Measurements from ENCODE around the gene IRF6. TPM values are rescaled to one million over a fixed set of nuclear protein-coding genes. Genes with fewer than 3 reads are reported as not detected.

IRF6 gene
- total and polyA plus RNA-seq, 2 experiments from 2014 or later, result 1.9 to 2.6 TPM

DNA sequence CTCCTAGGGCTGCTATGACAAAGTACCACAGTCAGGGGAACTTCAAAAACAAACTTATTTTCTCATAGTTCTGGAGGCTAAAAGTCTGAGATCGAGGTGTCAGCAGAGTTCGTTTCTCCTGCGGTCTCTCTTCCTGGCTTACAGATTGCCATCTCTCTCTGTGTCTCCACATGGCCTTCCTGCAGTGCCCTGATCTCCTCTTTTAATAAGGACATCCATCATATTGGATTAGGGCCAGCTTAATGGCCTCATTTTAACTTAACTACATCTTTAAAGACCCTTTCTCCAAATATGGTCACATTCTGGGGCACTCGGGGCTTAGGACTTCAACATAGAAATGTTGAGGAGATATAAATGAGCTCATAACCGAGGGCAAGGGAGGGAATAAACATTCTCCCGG, 33.8 kb downstream of the IRF6 start:
- H3K9me3 ChIP-seq (ENCODE audit: low read depth), result no peaks in the 10 kb centered on the region
- TF ChIP-seq, protein P1, sequence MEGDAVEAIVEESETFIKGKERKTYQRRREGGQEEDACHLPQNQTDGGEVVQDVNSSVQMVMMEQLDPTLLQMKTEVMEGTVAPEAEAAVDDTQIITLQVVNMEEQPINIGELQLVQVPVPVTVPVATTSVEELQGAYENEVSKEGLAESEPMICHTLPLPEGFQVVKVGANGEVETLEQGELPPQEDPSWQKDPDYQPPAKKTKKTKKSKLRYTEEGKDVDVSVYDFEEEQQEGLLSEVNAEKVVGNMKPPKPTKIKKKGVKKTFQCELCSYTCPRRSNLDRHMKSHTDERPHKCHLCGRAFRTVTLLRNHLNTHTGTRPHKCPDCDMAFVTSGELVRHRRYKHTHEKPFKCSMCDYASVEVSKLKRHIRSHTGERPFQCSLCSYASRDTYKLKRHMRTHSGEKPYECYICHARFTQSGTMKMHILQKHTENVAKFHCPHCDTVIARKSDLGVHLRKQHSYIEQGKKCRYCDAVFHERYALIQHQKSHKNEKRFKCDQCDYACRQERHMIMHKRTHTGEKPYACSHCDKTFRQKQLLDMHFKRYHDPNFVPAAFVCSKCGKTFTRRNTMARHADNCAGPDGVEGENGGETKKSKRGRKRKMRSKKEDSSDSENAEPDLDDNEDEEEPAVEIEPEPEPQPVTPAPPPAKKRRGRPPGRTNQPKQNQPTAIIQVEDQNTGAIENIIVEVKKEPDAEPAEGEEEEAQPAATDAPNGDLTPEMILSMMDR (IDR thresholded peaks at IDR 0.05; ENCODE audit: low read depth, low read length), result no peak
- DNase-seq (ENCODE audit: low read depth in 1 of 2, low spot score in 1 of 2), result no peak
- H3K36me3 ChIP-seq, result no peaks in the 10 kb centered on the region
- H3K27ac ChIP-seq, result no peak overlapping the region
- no peaks in the 10 kb centered on the region for H3K27me3 ChIP-seq
- peaks cover 15% of the 10 kb centered on the region for H3K4me1 ChIP-seq (ENCODE audit: low read depth)
- H3K4me3 ChIP-seq, result no peak overlapping the region

DNA sequence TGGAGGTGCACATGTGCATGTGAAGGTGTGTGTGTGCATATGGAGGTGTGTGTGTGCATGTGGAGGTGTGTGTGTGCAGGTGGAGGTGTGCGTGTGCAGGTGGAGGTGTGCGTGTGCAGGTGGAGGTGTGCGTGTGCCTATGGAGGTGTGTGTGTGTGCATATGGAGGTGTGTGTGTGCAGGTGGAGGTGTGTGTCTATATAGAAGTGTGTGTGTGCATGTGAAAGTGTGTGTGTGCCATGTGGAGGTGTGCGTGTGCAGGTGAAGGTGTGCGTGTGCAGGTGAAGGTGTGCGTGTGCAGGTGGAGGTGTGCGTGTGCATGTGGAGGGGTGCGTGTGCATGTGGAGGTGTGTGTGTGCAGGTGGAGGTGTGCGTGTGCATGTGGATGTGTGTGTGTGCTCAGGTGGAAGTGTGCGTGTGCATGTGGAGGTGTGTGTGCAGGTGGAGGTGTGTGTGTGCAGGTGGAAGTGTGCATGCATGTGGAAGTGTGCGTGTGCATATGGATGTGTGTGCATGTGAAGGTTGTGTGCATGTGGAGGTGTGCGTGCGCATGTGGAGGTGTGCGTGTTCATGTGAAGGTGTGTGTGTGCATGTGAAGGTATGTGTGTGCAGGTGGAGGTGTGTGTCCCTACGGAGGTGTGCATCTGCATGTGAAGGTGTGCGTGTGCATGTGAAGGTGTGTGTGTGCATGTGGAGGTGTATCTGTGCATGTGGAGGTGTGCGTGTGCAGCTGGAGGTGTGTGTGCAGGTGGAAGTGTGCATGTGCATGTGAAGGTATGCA, 35.1 kb downstream of the IRF6 start:
- Histone ChIP-seq H3K27me3 (no peaks in the 10 kb centered on the region), H3K9me3 (ENCODE audit: low read depth) (no peaks in the 10 kb centered on the region), H3K4me3 (no peak overlapping the region), H3K27ac (no peak overlapping the region), H3K4me1 (ENCODE audit: low read depth) (peaks cover 15% of the 10 kb centered on the region), H3K36me3 (no peaks in the 10 kb centered on the region)
- no peak for DNase-seq (ENCODE audit: low read depth in 1 of 2, low spot score in 1 of 2)
- TF ChIP-seq, protein P1 (IDR thresholded peaks at IDR 0.05; ENCODE audit: low read depth, low read length), result no peak

DNA sequence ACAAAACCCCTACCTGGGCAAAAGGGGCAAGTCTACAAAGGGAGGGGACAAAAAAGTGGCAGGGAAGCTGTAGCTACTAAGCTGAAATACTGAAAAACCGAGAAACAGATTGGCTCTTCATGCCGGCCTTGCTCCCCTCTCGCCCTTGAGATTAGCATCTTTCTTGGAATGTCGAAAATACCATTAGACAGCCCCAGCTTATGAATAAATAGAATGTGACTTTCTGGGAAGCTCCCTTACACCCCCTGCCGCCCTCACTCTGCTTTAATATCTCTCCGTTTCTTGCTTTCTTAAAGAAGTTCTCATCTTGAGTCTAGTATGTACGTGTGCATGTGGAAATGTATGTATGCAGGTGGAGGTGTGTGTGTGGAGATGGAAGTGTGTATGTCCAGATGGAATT, 36.0 kb downstream of the IRF6 start:
- peak in 1 of 2 donors; percentile 56 for DNase-seq (ENCODE audit: low read depth in 1 of 2, low spot score in 1 of 2)
- Histone ChIP-seq H3K9me3 (ENCODE audit: low read depth) (no peaks in the 10 kb centered on the region), H3K4me1 (ENCODE audit: low read depth) (peaks cover 15% of the 10 kb centered on the region), H3K27me3 (no peaks in the 10 kb centered on the region), H3K36me3 (no peaks in the 10 kb centered on the region), H3K4me3 (no peak overlapping the region), H3K27ac (peak overlapping the region; percentile 91)
- TF ChIP-seq, protein P1 (IDR thresholded peaks at IDR 0.05; ENCODE audit: low read depth, low read length), result no peak

DNA sequence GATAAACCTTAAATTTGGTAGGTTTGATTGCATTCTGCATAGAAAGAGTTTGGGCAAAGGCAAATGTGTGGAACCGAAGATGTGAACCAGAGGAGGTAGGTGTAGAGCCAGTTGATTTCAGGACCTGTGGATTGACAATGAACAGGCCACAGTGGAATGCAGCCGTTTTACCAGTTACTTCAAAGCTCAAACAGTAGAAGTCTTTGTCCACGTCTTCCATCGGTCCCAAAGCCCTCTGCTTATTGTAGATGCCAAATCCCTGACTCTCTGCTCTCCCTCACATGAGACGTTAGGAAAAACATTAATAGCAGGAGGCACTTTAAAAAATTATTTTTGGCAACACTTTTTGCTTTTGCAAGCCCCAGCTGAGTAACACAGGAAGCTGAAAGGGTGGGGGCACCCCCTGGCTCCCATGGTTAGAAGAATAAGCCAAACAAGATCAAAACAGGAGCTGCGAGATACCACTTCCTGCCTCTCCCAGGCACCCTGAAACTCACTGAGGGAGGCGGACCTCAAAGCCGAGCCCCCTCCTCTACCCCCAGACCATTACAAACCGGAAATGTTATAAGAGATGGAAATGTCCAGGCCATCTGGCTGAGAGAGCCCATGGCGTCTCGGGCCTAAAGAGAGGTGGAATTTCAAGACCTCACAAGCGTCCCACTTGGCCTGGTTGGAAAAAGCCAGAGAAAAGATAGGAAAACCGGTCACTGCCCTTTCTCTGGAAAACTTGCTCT, 36.6 kb downstream of the IRF6 start:
- no peaks in the 10 kb centered on the region for H3K36me3 ChIP-seq
- no peak overlapping the region for H3K4me3 ChIP-seq
- H3K4me1 ChIP-seq (ENCODE audit: low read depth), result peaks cover 15% of the 10 kb centered on the region
- TF ChIP-seq, protein P1 (IDR thresholded peaks at IDR 0.05; ENCODE audit: low read depth, low read length), result no peak
- no peaks in the 10 kb centered on the region for H3K27me3 ChIP-seq
- DNase-seq (ENCODE audit: low read depth in 1 of 2, low spot score in 1 of 2), result peak; percentile 80 to 96
- peak overlapping the region; percentile 91 for H3K27ac ChIP-seq
- no peaks in the 10 kb centered on the region for H3K9me3 ChIP-seq (ENCODE audit: low read depth)

DNA sequence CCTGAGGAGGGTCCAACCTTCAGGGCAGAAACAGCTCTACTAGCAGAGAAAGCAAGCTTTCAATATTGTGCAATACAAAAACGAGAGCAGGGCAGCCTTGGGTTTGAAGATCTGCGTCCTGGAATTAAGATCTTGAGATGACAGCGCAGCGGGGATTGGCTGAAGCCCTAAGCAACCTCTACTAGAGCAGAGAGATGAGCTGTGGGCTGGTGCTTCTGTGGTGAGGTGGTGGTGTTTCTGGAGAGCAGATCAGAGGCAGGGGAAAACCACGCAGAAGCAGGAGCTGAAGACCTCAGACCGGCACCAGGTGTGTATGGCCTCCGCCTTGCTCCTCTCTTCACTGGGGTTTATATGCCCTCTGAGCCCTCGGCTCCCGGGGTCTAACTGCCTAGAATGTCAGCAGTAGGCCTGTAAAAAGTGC, 37.6 kb downstream of the IRF6 start:
- TF ChIP-seq, protein P1 (IDR thresholded peaks at IDR 0.05; ENCODE audit: low read depth, low read length), result no peak
- no peaks in the 10 kb centered on the region for H3K36me3 ChIP-seq
- H3K27ac ChIP-seq, result peak overlapping the region; percentile 91

More for the DNA sequence above, 37.6 kb downstream of the IRF6 start:
- H3K4me3 ChIP-seq, result no peak overlapping the region
- peaks cover 15% of the 10 kb centered on the region for H3K4me1 ChIP-seq (ENCODE audit: low read depth)
- no peaks in the 10 kb centered on the region for H3K27me3 ChIP-seq
- DNase-seq (ENCODE audit: low read depth in 1 of 2, low spot score in 1 of 2), result no peak
- H3K9me3 ChIP-seq (ENCODE audit: low read depth), result no peaks in the 10 kb centered on the region
